HCT116 (cell line): ENCODE data around the gene CDK13. TPM values are rescaled to one million over a fixed set of nuclear protein-coding genes. Genes with fewer than 3 reads are reported as not detected.

Experiments used
- ATAC-seq: fragments of 200-7000 bp; cut with Tn5 transposase; 2 replicates; pipeline ENCODE4 v1.9.1; 2020; ENCODE audit warnings: mild to moderate bottlenecking, moderate library complexity
- BruUV-seq: library from RNA; stranded (reverse); fragments of 400-500 nt; replicated peaks from 2 replicates; lab custom pipeline; 2021; lab: Mats Ljungman, UMichigan
- CTCF ChIA-PET: fragments of 300-600 bp; sonication (Branson Sonifier 250); formaldehyde crosslinking; loops from one replicate; lab custom pipeline; 2021; ENCODE audit warnings: antibody characterized with exemption; lab: Charles Lee
- POLR2A ChIA-PET: fragments of 300-600, 350-600 bp; sonication (Branson Sonifier 250); formaldehyde crosslinking; loops from one replicate; lab custom pipeline; 2021; ENCODE audit warnings: antibody characterized with exemption; lab: Charles Lee
- RAD21 ChIA-PET, 2 experiments: fragments of 300-600 bp; sonication (Branson Sonifier 250); formaldehyde crosslinking; loops; one replicate each; lab custom pipeline; 2023; ENCODE audit warnings: low total read pairs in 2 of 2; ENCODE audit not compliant: uncharacterized antibody in 2 of 2, unreplicated experiment in 2 of 2, low non-redundant PET in 1 of 2; lab: Charles Lee
- DNase-seq: peaks from one replicate; pipeline ENCODE4 v3.0.0-alpha.2; 2010; ENCODE audit warnings: low read depth, low spot score
- H2AFZ ChIP-seq: fragments of 200-600 bp; shearing (Covaris generic), sonication (generic); 2 replicates; pipeline ENCODE4 v1.6.1; 2017; ENCODE audit warnings: low read depth, mixed run types, mixed read lengths, antibody characterized with exemption, low read length; ENCODE audit not compliant: poor library complexity, severe bottlenecking
- H3K27ac ChIP-seq: 2 replicates; pipeline ENCODE4 v1.5.1; 2012; ENCODE audit warnings: low read depth, low read length
- H3K27me3 ChIP-seq: fragments of 200-600 bp; sonication (generic); 2 replicates; pipeline ENCODE4 v1.6.1; 2016; ENCODE audit warnings: mixed run types, low read length, mixed read lengths; ENCODE audit not compliant: insufficient read depth
- H3K36me3 ChIP-seq, 2 experiments: fragments of 200-500 bp in 1 of 2; fragments of 200-600 bp in 1 of 2; sonication (Bioruptor generic) in 1 of 2; sonication (generic) in 1 of 2; 2 replicates each; pipeline versions ENCODE4 v1.5.1 to v1.6.1; 2014 to 2016; ENCODE audit warnings: low read length in 2 of 2, inconsistent platforms in 1 of 2, mixed read lengths in 1 of 2, mixed run types in 1 of 2; ENCODE audit not compliant: insufficient read depth in 2 of 2, control insufficient read depth in 1 of 2
- H3K4me1 ChIP-seq, 2 experiments: fragments of 200-600 bp in 1 of 2; sonication (generic) in 1 of 2; 2 replicates each; pipeline versions ENCODE4 v1.5.1 to v1.6.1; 2012 to 2017; ENCODE audit warnings: low read length in 2 of 2, inconsistent platforms in 1 of 2, mild to moderate bottlenecking in 1 of 2, mixed read lengths in 1 of 2, mixed run types in 1 of 2, moderate library complexity in 1 of 2; ENCODE audit not compliant: insufficient read depth in 2 of 2, control insufficient read depth in 1 of 2
- H3K4me2 ChIP-seq: fragments of 200-600 bp; sonication (generic); 2 replicates; pipeline ENCODE4 v1.6.1; 2017; ENCODE audit warnings: mixed run types, low read length, mixed read lengths
- H3K4me3 ChIP-seq, 2 experiments: fragments of 200-600 bp in 1 of 2; sonication (generic) in 1 of 2; replicated peaks in 1 of 2; 2 replicates each; pipeline ENCODE4 v1.5.1; 2011 to 2016; ENCODE audit warnings: low read length in 2 of 2, control low read depth in 1 of 2, low read depth in 1 of 2, mild to moderate bottlenecking in 1 of 2, mixed read lengths in 1 of 2, mixed run types in 1 of 2
- H3K79me2 ChIP-seq: fragments of 200-600 bp; sonication (generic); 2 replicates; pipeline ENCODE4 v1.6.1; 2017; ENCODE audit warnings: mild to moderate bottlenecking, mixed run types, low read length, moderate library complexity, mixed read lengths; ENCODE audit not compliant: insufficient read depth
- H3K9ac ChIP-seq: fragments of 200-600 bp; sonication (generic); 2 replicates; pipeline ENCODE4 v1.6.1; 2016; ENCODE audit warnings: low read length, mixed read lengths
- H3K9me2 ChIP-seq: fragments of 200-600 bp; sonication (generic), shearing (Covaris generic); 2 replicates; pipeline ENCODE4 v1.6.1; 2017; ENCODE audit warnings: mixed run types, mild to moderate bottlenecking, moderate library complexity; ENCODE audit not compliant: insufficient read depth
- H3K9me3 ChIP-seq, 2 experiments: fragments of 200-500 bp in 1 of 2; fragments of 200-600 bp in 1 of 2; sonication (Bioruptor generic) in 1 of 2; sonication (generic) in 1 of 2; 2 replicates each; pipeline ENCODE4 v1.6.1; 2014 to 2017; ENCODE audit warnings: low read length in 2 of 2, mixed read lengths in 2 of 2, inconsistent platforms in 1 of 2, low read depth in 1 of 2, mild to moderate bottlenecking in 1 of 2, mixed run types in 1 of 2, moderate library complexity in 1 of 2; ENCODE audit not compliant: control insufficient read depth in 1 of 2, insufficient read depth in 1 of 2
- H4K20me1 ChIP-seq: fragments of 200-600 bp; sonication (generic), shearing (Covaris generic); 2 replicates; pipeline ENCODE4 v1.6.1; 2017; ENCODE audit warnings: mixed run types, mild to moderate bottlenecking, moderate library complexity; ENCODE audit not compliant: insufficient read depth
- CBX3 ChIP-seq: IDR thresholded peaks from 2 replicates; pipeline ENCODE4 v1.6.1; 2012; ENCODE audit warnings: low read depth
- EGR1 ChIP-seq: IDR thresholded peaks from 2 replicates; pipeline ENCODE4 v1.6.1; 2012; ENCODE audit warnings: low read depth
- ELF1 ChIP-seq: IDR thresholded peaks from 2 replicates; pipeline ENCODE4 v1.6.1; 2012; ENCODE audit warnings: low read depth, borderline replicate concordance
- EZH2phosphoT487 ChIP-seq: fragments of 200-600 bp; IDR thresholded peaks from 2 replicates; pipeline ENCODE4 v1.6.1; 2018; ENCODE audit warnings: antibody characterized with exemption, borderline replicate concordance
- FOSL1 ChIP-seq: IDR thresholded peaks from 2 replicates; pipeline ENCODE4 v1.6.1; 2012; ENCODE audit warnings: low read depth
- JUND ChIP-seq: IDR thresholded peaks from 2 replicates; pipeline ENCODE4 v1.6.1; 2012
- POLR2A ChIP-seq: IDR thresholded peaks from 2 replicates; pipeline ENCODE4 v1.7.0; 2011; ENCODE audit warnings: borderline replicate concordance; ENCODE audit not compliant: insufficient read depth, insufficient read length; ENCODE audit errors: extremely low read depth
- POLR2AphosphoS5 ChIP-seq: IDR thresholded peaks from 2 replicates; pipeline ENCODE4 v1.6.1; 2011; ENCODE audit warnings: mild to moderate bottlenecking, low read depth, low read length, moderate library complexity
- RAD21 ChIP-seq: IDR thresholded peaks from 2 replicates; pipeline ENCODE4 v1.6.1; 2012; ENCODE audit warnings: low read depth, mild to moderate bottlenecking
- SRF ChIP-seq: IDR thresholded peaks from 2 replicates; pipeline ENCODE4 v1.6.1; 2012; ENCODE audit warnings: low read depth
- TCF7L2 ChIP-seq: IDR thresholded peaks from 2 replicates; pipeline ENCODE4 v1.7.0; 2011; ENCODE audit warnings: borderline replicate concordance, inconsistent platforms; ENCODE audit not compliant: insufficient read depth, insufficient read length; ENCODE audit errors: extremely low read depth
- ZNF274 ChIP-seq: fragments of 200-500 bp; sonication (Bioruptor generic); IDR thresholded peaks from 2 replicates; pipeline ENCODE4 v1.6.1; 2014; ENCODE audit warnings: mild to moderate bottlenecking, low read depth, low read length, inconsistent platforms
- intact Hi-C: fragments of 100-400 bp; cut with micrococcal nuclease; formaldehyde crosslinking; loops from 2 replicates; pipeline ENCODE4 v1.10.0; 2022
- total RNA-seq: library from RNA; stranded (reverse); gene quantifications from one replicate; pipeline ENCODE4 v1.2.1, GENCODE V29; 2021; ENCODE audit not compliant: unreplicated experiment
- TF ChIP-seq, protein P1 (sequence below), 3 experiments: fragments of 200-600 bp in 1 of 3; sonication (generic) in 1 of 3; IDR thresholded peaks in 2 of 3; conservative IDR thresholded peaks in 1 of 3; 2 replicates each; pipeline ENCODE4 v1.5.1; 2012 to 2017; ENCODE audit warnings: low read depth in 2 of 3, low read length in 2 of 3, antibody characterized with exemption in 1 of 3, borderline replicate concordance in 1 of 3, control low read depth in 1 of 3, mild to moderate bottlenecking in 1 of 3, mixed read lengths in 1 of 3, mixed run types in 1 of 3, moderate library complexity in 1 of 3; ENCODE audit not compliant: insufficient read depth in 1 of 3
- TF ChIP-seq, protein P2 (sequence below): IDR thresholded peaks from 2 replicates; pipeline ENCODE4 v1.6.1; 2012
- TF ChIP-seq, protein P3 (sequence below): IDR thresholded peaks from 2 replicates; pipeline ENCODE4 v1.6.1; 2012; ENCODE audit warnings: low read depth

CDK13 gene
- total RNA-seq, 1 experiment from 2014 or later: 28.8 TPM

DNA sequence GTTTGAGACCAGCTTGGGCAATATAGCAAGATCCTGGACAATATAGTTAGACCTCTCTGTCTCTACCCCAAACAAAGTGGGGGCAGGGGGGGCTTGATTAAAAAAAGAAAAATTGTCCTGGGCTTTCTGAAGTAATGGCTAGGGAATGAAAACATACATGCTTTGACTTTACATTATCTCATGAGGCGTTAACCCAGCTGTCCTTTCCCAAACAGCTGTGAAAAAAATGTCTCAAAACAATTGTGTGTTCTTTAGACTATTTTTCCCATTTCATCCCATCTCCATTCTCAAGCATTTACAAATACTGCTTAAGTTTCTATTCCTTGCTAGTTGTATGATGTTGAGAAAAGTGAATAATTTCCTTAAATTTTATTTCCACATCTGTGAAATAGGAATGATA is 27.0 kb upstream of the CDK13 start:
- Histone ChIP-seq H3K36me3 (no peaks in the 10 kb centered on the region), H3K9me2 (no peaks in the 10 kb centered on the region), H3K9me3 (no peaks in the 10 kb centered on the region), H3K9ac (no peak overlapping the region), H3K4me2 (no peak overlapping the region), H3K4me1 (no peaks in the 10 kb centered on the region)
- no peak for DNase-seq
- no peak for ATAC-seq
- POLR2A ChIA-PET: no interaction called here
- TF ChIP-seq, protein P1, sequence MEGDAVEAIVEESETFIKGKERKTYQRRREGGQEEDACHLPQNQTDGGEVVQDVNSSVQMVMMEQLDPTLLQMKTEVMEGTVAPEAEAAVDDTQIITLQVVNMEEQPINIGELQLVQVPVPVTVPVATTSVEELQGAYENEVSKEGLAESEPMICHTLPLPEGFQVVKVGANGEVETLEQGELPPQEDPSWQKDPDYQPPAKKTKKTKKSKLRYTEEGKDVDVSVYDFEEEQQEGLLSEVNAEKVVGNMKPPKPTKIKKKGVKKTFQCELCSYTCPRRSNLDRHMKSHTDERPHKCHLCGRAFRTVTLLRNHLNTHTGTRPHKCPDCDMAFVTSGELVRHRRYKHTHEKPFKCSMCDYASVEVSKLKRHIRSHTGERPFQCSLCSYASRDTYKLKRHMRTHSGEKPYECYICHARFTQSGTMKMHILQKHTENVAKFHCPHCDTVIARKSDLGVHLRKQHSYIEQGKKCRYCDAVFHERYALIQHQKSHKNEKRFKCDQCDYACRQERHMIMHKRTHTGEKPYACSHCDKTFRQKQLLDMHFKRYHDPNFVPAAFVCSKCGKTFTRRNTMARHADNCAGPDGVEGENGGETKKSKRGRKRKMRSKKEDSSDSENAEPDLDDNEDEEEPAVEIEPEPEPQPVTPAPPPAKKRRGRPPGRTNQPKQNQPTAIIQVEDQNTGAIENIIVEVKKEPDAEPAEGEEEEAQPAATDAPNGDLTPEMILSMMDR (IDR thresholded peaks at IDR 0.05 in 2 of 3, conservative IDR thresholded peaks at IDR 0.05 in 1 of 3; ENCODE audit: borderline replicate concordance in 1 of 3, insufficient read depth in 1 of 3, low read depth in 2 of 3, low read length in 2 of 3): no peak
- TF ChIP-seq POLR2A (no peak), EZH2phosphoT487 (no peak), ZNF274 (no peak), POLR2AphosphoS5 (no peak), TCF7L2 (no peak), ELF1 (no peak), CBX3 (no peak), FOSL1 (no peak), EGR1 (no peak), SRF (no peak), JUND (no peak), RAD21 (no peak)
- TF ChIP-seq, protein P2, sequence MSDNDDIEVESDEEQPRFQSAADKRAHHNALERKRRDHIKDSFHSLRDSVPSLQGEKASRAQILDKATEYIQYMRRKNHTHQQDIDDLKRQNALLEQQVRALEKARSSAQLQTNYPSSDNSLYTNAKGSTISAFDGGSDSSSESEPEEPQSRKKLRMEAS: no peak
- TF ChIP-seq, protein P3, sequence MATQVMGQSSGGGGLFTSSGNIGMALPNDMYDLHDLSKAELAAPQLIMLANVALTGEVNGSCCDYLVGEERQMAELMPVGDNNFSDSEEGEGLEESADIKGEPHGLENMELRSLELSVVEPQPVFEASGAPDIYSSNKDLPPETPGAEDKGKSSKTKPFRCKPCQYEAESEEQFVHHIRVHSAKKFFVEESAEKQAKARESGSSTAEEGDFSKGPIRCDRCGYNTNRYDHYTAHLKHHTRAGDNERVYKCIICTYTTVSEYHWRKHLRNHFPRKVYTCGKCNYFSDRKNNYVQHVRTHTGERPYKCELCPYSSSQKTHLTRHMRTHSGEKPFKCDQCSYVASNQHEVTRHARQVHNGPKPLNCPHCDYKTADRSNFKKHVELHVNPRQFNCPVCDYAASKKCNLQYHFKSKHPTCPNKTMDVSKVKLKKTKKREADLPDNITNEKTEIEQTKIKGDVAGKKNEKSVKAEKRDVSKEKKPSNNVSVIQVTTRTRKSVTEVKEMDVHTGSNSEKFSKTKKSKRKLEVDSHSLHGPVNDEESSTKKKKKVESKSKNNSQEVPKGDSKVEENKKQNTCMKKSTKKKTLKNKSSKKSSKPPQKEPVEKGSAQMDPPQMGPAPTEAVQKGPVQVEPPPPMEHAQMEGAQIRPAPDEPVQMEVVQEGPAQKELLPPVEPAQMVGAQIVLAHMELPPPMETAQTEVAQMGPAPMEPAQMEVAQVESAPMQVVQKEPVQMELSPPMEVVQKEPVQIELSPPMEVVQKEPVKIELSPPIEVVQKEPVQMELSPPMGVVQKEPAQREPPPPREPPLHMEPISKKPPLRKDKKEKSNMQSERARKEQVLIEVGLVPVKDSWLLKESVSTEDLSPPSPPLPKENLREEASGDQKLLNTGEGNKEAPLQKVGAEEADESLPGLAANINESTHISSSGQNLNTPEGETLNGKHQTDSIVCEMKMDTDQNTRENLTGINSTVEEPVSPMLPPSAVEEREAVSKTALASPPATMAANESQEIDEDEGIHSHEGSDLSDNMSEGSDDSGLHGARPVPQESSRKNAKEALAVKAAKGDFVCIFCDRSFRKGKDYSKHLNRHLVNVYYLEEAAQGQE: no peak
- TF ChIP-seq, all 23 proteins: peak for 0
- no TSS peak for BruUV-seq
- intact Hi-C loops: no loop called here
- H3K27me3 ChIP-seq: no peaks in the 10 kb centered on the region
- ChIA-PET CTCF (no interaction called here), RAD21 (no interaction called here)
- H2AFZ ChIP-seq: no peak overlapping the region
- no peak overlapping the region for H3K4me3 ChIP-seq
- H4K20me1 ChIP-seq: no peaks in the 10 kb centered on the region
- H3K79me2 ChIP-seq: no peaks in the 10 kb centered on the region
- H3K27ac ChIP-seq: no peak overlapping the region
